Measurements from ENCODE around the gene GNG13.

GNG13 gene, protein sequence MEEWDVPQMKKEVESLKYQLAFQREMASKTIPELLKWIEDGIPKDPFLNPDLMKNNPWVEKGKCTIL

DNA sequence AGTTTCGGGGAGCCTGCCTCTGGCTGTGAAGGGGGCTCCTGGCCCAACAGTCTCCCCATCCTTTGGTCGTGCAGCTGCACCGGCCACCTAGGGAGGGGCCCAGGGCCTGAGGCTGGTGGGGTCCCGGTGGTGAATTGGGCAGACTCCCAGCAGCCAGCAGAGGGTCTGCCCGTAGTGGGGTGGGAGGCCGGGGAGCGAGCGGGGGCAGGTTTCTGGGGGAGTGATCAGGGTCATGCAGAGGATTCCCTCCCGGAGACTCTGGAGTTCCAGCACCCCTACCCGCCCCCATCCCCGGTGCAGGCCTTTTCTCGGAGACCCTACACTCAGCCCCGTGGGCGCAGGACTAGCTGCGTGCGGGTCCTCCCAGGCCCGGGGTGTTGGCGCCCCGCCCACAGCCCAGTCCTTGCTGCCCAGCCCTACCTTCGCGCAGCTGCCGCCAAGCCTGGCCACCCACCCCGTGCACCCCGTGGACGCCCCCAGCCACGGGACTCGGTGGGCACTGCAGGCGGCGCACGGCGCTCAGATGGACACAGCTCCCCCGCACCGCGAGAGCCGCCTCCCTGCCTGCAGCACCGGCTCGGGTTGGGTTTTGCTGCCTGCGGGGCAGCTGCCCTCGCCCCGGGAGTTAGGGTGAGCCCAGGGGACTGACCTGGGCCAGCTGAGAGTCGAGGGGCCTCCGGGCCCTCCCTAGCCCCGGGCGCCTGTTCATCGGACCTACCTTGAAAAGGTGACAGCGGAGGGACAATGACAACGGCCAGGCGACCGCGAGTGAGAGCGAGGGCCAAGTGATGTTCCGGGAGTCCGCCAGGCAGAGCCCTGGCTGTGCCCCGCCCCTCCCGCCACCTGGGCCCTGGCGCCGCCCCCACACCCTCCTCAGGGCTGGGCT is at the start of gene GNG13:
Gene GNG13 (minus strand): TSS at position 787 of the 886 bp plus-strand sequence. CDS start 1,657 bp downstream, outside the sequence.
- H3K4me3 ChIP-seq (ENCODE audit: low read depth, low read length): peak within 1 kb of the TSS; percentile 48
- DNase-seq (ENCODE audit: low read depth): no peak
- TF ChIP-seq, protein P1, sequence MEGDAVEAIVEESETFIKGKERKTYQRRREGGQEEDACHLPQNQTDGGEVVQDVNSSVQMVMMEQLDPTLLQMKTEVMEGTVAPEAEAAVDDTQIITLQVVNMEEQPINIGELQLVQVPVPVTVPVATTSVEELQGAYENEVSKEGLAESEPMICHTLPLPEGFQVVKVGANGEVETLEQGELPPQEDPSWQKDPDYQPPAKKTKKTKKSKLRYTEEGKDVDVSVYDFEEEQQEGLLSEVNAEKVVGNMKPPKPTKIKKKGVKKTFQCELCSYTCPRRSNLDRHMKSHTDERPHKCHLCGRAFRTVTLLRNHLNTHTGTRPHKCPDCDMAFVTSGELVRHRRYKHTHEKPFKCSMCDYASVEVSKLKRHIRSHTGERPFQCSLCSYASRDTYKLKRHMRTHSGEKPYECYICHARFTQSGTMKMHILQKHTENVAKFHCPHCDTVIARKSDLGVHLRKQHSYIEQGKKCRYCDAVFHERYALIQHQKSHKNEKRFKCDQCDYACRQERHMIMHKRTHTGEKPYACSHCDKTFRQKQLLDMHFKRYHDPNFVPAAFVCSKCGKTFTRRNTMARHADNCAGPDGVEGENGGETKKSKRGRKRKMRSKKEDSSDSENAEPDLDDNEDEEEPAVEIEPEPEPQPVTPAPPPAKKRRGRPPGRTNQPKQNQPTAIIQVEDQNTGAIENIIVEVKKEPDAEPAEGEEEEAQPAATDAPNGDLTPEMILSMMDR (IDR thresholded peaks at IDR 0.05; ENCODE audit: control insufficient read depth, extremely low read depth, insufficient read depth): no peak

DNA sequence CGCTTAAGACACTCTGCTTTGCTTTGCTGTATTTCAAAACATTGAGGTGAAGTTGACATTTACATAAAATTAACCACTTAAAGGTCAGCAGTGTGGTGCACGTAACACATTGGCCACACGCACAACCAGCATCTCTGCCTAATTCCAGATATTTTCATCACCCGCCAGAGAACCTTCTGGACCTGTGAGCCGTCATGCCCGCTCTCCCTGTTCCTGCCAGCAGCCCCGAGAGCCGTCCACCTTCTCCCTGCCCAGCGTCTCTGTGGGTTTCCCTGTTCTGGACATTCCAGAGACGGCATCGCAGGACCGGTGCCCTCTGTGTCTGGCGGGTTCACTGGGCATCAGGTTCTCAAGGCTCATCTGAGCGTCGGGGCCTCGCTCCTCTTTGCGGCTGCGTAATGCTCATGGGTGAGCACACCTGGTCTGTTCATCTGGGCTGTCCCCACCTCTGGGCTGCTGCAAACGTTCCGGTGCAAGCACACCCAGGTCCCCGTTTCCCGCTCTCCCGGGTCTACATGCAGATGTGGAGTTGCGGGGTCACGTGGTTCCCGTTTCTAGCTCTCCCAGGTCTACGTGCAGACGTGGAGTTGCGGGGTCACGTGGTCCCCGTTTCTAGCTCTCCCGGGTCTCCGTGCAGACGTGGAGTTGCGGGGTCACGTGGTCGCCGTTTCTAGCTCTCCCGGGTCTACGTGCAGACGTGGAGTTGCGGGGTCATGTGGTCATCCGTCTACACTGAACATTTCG is 48.1 kb upstream of the GNG13 start:
- no peak for DNase-seq (ENCODE audit: low read depth)
- H3K4me3 ChIP-seq (ENCODE audit: low read depth, low read length): no peak overlapping the region
- TF ChIP-seq, protein P1 (IDR thresholded peaks at IDR 0.05; ENCODE audit: control insufficient read depth, extremely low read depth, insufficient read depth): no peak

DNA sequence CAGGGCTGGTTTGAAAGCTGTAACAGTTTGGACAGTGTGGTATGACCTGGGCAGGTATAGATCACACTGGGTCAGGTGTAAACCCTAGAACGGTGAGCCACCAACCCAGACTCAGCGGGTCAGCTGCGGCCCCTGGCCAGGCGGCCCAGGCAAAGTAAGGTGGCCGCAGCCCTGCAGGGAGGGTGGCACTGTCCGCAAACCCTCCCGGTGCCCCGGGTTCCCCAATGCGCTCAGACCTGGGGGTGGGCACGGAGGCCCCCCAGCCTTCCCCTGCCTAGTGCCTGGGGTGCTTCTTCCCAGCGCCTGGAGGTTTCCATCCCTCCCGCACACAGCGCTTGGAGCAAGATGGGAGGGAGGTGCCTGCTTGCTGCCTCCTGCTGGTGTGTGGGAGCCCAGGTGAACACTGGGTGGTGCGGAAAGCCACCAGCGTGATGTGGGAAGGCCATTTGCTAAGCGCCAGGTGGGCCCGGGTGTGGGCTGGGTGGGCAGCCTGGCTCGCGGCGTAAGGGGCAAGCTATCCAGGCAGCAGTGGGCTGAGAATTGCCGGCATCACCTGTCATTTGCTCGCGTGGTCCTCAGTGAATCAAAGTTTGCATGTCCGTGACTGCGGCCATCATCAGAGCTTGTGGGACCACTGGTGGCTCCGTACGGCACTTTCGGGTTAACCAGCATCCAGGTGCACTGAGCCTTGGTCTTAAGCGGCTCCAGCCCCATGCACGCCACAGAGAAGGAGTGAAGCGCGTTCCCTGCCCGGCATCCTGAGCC is 47.3 kb upstream of the GNG13 start:
- TF ChIP-seq, protein P1 (IDR thresholded peaks at IDR 0.05; ENCODE audit: control insufficient read depth, extremely low read depth, insufficient read depth): no peak
- H3K4me3 ChIP-seq (ENCODE audit: low read depth, low read length): no peak overlapping the region
- no peak for DNase-seq (ENCODE audit: low read depth)

DNA sequence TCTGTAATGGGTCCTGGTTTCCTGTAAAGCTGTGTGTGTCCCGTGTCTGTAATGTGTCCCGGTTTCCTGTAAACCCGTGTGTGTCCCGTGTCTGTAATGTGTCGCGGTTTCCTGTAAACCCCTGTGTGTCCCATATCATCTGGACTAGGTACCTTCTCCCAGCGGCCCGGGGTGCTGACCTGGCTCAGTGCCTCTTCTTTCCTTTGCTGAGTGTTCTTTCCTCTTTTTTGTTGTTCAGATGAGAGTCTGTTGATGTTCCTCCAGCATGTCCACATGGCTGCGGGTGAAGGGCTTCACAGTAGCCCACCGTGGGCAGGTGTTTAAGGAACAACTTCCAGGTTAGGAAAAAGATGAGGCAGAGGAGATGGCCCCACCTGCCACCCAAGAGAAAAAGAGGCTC is 46.6 kb upstream of the GNG13 start:
- H3K4me3 ChIP-seq (ENCODE audit: low read depth, low read length): no peak overlapping the region
- no peak for DNase-seq (ENCODE audit: low read depth)
- TF ChIP-seq, protein P1 (IDR thresholded peaks at IDR 0.05; ENCODE audit: control insufficient read depth, extremely low read depth, insufficient read depth): no peak

DNA sequence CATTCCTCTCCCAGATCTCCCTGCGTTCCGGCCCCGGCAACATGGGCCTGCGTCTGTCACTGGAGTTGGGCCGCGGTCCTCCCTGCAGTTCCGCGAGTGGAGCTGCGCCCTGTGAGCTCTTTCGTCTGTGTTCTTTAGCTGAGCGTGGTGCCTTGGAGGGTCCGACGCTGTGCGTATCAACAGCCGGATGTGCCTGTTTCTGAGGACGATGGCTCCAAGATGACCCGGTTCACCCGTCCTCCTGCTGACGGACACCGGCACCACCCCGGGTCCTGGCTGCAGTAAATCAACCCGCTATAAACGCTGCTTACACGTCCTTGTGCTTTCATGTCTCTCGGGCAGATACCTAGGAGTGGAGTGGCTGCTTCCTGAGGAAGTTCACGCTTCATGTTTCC is 44.8 kb upstream of the GNG13 start:
- DNase-seq (ENCODE audit: low read depth): no peak
- no peak overlapping the region for H3K4me3 ChIP-seq (ENCODE audit: low read depth, low read length)
- TF ChIP-seq, protein P1 (IDR thresholded peaks at IDR 0.05; ENCODE audit: control insufficient read depth, extremely low read depth, insufficient read depth): no peak

DNA sequence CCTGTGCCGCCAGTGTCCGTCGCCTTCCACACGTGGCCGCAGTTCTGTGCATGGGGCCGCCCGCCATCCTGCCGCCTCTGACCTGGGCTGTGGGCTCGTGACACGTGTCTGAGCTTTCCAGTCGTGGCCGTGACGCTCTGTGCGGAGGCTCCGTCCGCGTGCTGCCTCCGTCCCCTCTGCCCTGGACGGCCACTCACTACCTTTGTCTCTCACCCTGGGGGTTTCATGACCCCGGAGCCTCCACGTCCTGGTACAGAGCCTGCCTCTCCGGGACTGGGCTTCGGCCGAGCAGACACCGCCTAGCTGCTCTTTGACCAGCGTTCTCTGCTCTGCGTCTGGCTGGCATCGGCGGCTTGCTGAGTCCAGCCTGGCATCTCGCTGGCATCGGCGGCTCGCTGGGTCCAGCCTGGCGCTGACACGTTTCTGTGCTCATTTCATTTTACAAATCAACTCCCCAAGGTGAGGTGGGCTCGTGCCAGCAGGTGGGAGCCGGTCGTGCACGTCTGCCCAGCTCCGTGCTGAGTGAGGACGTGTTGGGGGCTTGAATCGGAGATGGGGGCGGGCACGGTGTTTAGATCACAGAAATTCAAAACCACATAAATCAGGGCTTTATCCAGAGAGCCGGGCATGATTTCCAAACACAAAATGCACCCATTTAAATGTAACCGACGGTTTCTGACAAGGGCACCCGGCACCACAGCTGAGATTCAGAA is 44.3 kb upstream of the GNG13 start:
- DNase-seq (ENCODE audit: low read depth): no peak
- TF ChIP-seq, protein P1 (IDR thresholded peaks at IDR 0.05; ENCODE audit: control insufficient read depth, extremely low read depth, insufficient read depth): no peak
- no peak overlapping the region for H3K4me3 ChIP-seq (ENCODE audit: low read depth, low read length)
